Fibroblast of skin of right biceps (primary cell): ENCODE data around the gene TPRA1.

ENCODE experiments used
- DNase-seq: peaks from one replicate; pipeline ENCODE4 v3.0.0-alpha.2; 2013

Gene TPRA1

GRCh38 chr3:127588806-127589577 lies 1.5 kb downstream of the TPRA1 start:
- peak; percentile 79 for DNase-seq

GRCh38 chr3:127587876-127588275 lies 2.7 kb downstream of the TPRA1 start:
- DNase-seq: no peak

GRCh38 chr3:127585813-127586413 lies 4.6 kb downstream of the TPRA1 start:
- DNase-seq: no peak

- DNase-seq: no peak
These were observed 5.2 kb downstream of the TPRA1 start for GRCh38 chr3:127585163-127585812.

- no peak for DNase-seq
These were observed 5.8 kb downstream of the TPRA1 start for GRCh38 chr3:127584734-127585133.

GRCh38 chr3:127580327-127581060 lies 10.0 kb downstream of the TPRA1 start:
- no peak for DNase-seq

- DNase-seq: no peak
These were observed 11.7 kb downstream of the TPRA1 start for GRCh38 chr3:127578802-127579201.

- DNase-seq: no peak
These were observed 12.4 kb downstream of the TPRA1 start for GRCh38 chr3:127578168-127578567.

GRCh38 chr3:127577448-127577847 lies 13.1 kb downstream of the TPRA1 start:
- DNase-seq: no peak

- DNase-seq: peak; percentile 89
These were observed 15.4 kb downstream of the TPRA1 start for GRCh38 chr3:127574880-127575878.

GRCh38 chr3:127573912-127574311 lies 16.6 kb downstream of the TPRA1 start:
- no peak for DNase-seq

- DNase-seq: no peak
These were observed 17.1 kb downstream of the TPRA1 start for GRCh38 chr3:127573401-127573800.

GRCh38 chr3:127572735-127573134 lies 17.8 kb downstream of the TPRA1 start:
- DNase-seq: no peak

GRCh38 chr3:127572186-127572585 lies 18.3 kb downstream of the TPRA1 start:
- DNase-seq: no peak

GRCh38 chr3:127570520-127570919 lies 20.0 kb downstream of the TPRA1 start:
- no peak for DNase-seq

- no peak for DNase-seq
These were observed 21.4 kb downstream of the TPRA1 start for GRCh38 chr3:127569160-127569559.

GRCh38 chr3:127568586-127568985 lies 21.9 kb downstream of the TPRA1 start:
- no peak for DNase-seq

GRCh38 chr3:127566833-127567232 lies 23.7 kb downstream of the TPRA1 start:
- no peak for DNase-seq

- DNase-seq: no peak
These were observed 24.8 kb downstream of the TPRA1 start for GRCh38 chr3:127565711-127566110.

GRCh38 chr3:127560051-127560787 lies 30.3 kb downstream of the TPRA1 start:
- no peak for DNase-seq

GRCh38 chr3:127556565-127556964 lies 34.0 kb downstream of the TPRA1 start:
- no peak for DNase-seq
